GM12878 (cell line): ENCODE measurements around the gene STEAP1B. TPM values are rescaled to one million over a fixed set of nuclear protein-coding genes. Genes with fewer than 3 reads are reported as not detected.

Experiments used
- ATAC-seq: fragments of 200-7000 bp; cut with Tn5 transposase; 3 replicates; pipeline ENCODE4 v1.9.1; 2020; ENCODE audit warnings: mild to moderate bottlenecking, moderate library complexity
- BruUV-seq: library from RNA; stranded (reverse); fragments of 400-500 nt; replicated peaks from 2 replicates; lab custom pipeline; 2021; lab: Mats Ljungman, UMichigan
- CTCF ChIA-PET: fragments of 300-600 bp; sonication (Branson Sonifier 250); formaldehyde crosslinking; extraction: SDS; loops from one replicate; lab custom pipeline; 2021; ENCODE audit warnings: inconsistent platforms; lab: Yijun Ruan, JAX
- POLR2A ChIA-PET: fragments of 350-600 bp; formaldehyde crosslinking; extraction: SDS; loops from one replicate; lab custom pipeline; 2021; ENCODE audit warnings: inconsistent platforms; lab: Charles Lee
- RAD21 ChIA-PET: fragments of 300-600 bp; sonication (Branson Sonifier 250); formaldehyde crosslinking; loops from one replicate; lab custom pipeline; 2023; ENCODE audit warnings: antibody characterized with exemption; ENCODE audit not compliant: unreplicated experiment; lab: Charles Lee
- SMC1A ChIA-PET: fragments of 300-600 bp; sonication (Branson Sonifier 250); formaldehyde crosslinking; loops from one replicate; lab custom pipeline; 2023; ENCODE audit not compliant: unreplicated experiment, uncharacterized antibody; lab: Charles Lee
- DNase-seq: peaks from one replicate; pipeline ENCODE4 v3.0.0-alpha.2; 2011; ENCODE audit warnings: low read depth, low spot score
- FAIRE-seq: peaks from 3 replicates; lab custom pipeline; 2011; peaks lifted over from hg19 to GRCh38; lab: Jason Lieb, UNC
- H2AFZ ChIP-seq: 2 replicates; pipeline ENCODE4 v1.6.0; 2011; ENCODE audit warnings: low read depth, low read length, control low read depth; ENCODE audit not compliant: control insufficient read depth
- H3K27ac ChIP-seq: 2 replicates; pipeline ENCODE4 v1.5.1; 2011; ENCODE audit warnings: control low read depth; ENCODE audit not compliant: control insufficient read depth, insufficient read depth
- H3K27me3 ChIP-seq, 2 experiments: replicated peaks in 1 of 2; 2 replicates each; pipeline versions ENCODE4 v1.6.0 to v1.6.1; 2011; ENCODE audit warnings: low read length in 1 of 2; ENCODE audit not compliant: control insufficient read depth in 2 of 2, insufficient read depth in 2 of 2
- H3K36me3 ChIP-seq, 2 experiments: 2 replicates each; pipeline ENCODE4 v1.5.1; 2011; ENCODE audit warnings: low read length in 1 of 2; ENCODE audit not compliant: control insufficient read depth in 2 of 2, insufficient read depth in 2 of 2
- H3K4me1 ChIP-seq: 2 replicates; pipeline ENCODE4 v1.6.1; 2011; ENCODE audit warnings: mild to moderate bottlenecking, low read length, moderate library complexity, mixed read lengths; ENCODE audit not compliant: control insufficient read depth, insufficient read depth
- H3K4me2 ChIP-seq: 2 replicates; pipeline ENCODE4 v1.6.0; 2011; ENCODE audit warnings: control low read depth; ENCODE audit not compliant: control insufficient read depth, insufficient read depth
- H3K4me3 ChIP-seq: fragments of 200-600 bp; sonication (generic); 2 replicates; pipeline ENCODE4 v1.5.1; 2016
- H3K79me2 ChIP-seq: 2 replicates; pipeline ENCODE4 v1.6.0; 2011; ENCODE audit warnings: low read length; ENCODE audit not compliant: control insufficient read depth, insufficient read depth
- H3K9ac ChIP-seq: 2 replicates; pipeline ENCODE4 v1.8.0; 2011; ENCODE audit warnings: low read length, control low read depth, mixed read lengths; ENCODE audit not compliant: control insufficient read depth, insufficient read depth
- H3K9me3 ChIP-seq: replicated peaks from 3 replicates; pipeline ENCODE4 v1.5.1; 2011; ENCODE audit warnings: mild to moderate bottlenecking, low read length; ENCODE audit not compliant: control insufficient read depth, insufficient read depth
- H4K20me1 ChIP-seq: 2 replicates; pipeline ENCODE4 v1.6.0; 2011; ENCODE audit not compliant: control insufficient read depth, insufficient read depth
- BACH1 ChIP-seq: fragments of 450-650 bp; IDR thresholded peaks from 2 replicates; pipeline ENCODE4 v1.6.1; 2017; ENCODE audit warnings: mild to moderate bottlenecking, borderline replicate concordance
- CREB1 ChIP-seq: IDR thresholded peaks from 2 replicates; pipeline ENCODE4 v1.6.1; 2012; ENCODE audit warnings: low read depth, mild to moderate bottlenecking, inconsistent platforms
- KLF5 ChIP-seq: fragments of 450-650 bp; IDR thresholded peaks from 2 replicates; pipeline ENCODE4 v1.6.1; 2014; ENCODE audit warnings: mild to moderate bottlenecking; ENCODE audit not compliant: partially characterized antibody
- PML ChIP-seq: IDR thresholded peaks from 2 replicates; pipeline ENCODE4 v1.6.1; 2012; ENCODE audit warnings: low read length, inconsistent platforms
- POLR2AphosphoS2 ChIP-seq: IDR thresholded peaks from 2 replicates; pipeline ENCODE4 v1.6.1; 2011; ENCODE audit warnings: low read depth, mild to moderate bottlenecking, low read length, improper control_type of control experiment, moderate library complexity
- RAD21 ChIP-seq: IDR thresholded peaks from 2 replicates; pipeline ENCODE4 v1.6.1; 2011; ENCODE audit warnings: mild to moderate bottlenecking, low read depth, low read length, moderate library complexity; ENCODE audit not compliant: insufficient read depth
- WGBS: methylation state at CpG from one replicate; pipeline ENCODE4 v1.1.6; 2016; ENCODE audit warnings: low lambda C conversion rate; ENCODE audit not compliant: insufficient replicate concordance, insufficient coverage; ENCODE audit errors: missing lambda C conversion rate; 5-methylcytosine and 5-hydroxymethylcytosine counted together
- in situ Hi-C: fragments of 300-500 bp; cut with MboI; formaldehyde crosslinking; loops from 9 replicates; pipeline ENCODE4 v1.14.3; 2018; ENCODE audit warnings: mixed read lengths
- intact Hi-C: fragments of 100-400 bp; cut with micrococcal nuclease; formaldehyde crosslinking; loops from one replicate; pipeline ENCODE4 v1.14.2; 2022; ENCODE audit not compliant: unreplicated experiment
- polyA plus RNA-seq, 11 experiments: library from polyadenylated mRNA; depleted of rRNA in 4 of 11; unstranded in 6 of 11; stranded (reverse) in 5 of 11; fragments of >200 nt; fragmentation: Nextera tagmentation in 4 of 11; fragmentation: Illumina TruSeq in 1 of 11; extraction: Ambion mirVana in 4 of 11; extraction: Trizol in 1 of 11; gene quantifications; 1 replicate in 1 of 11; 2 replicates in 10 of 11; pipeline versions ENCODE4 v1.2.1 to v1.2.3, GENCODE V29; 2011 to 2016; ENCODE audit warnings: inconsistent platforms in 2 of 11, missing spikeins in 2 of 11, low read depth in 1 of 11
- total RNA-seq, 4 experiments: library from RNA; depleted of rRNA in 3 of 4; stranded (reverse); fragments of >200 nt in 3 of 4; fragmentation: Illumina TruSeq in 1 of 4; extraction: Trizol in 1 of 4; gene quantifications; 2 replicates each; pipeline versions ENCODE4 v1.2.1 to v1.2.3, GENCODE V29; 2013 to 2021
- TF ChIP-seq, protein P1 (sequence below): fragments of 450-650 bp; formaldehyde crosslinking; IDR thresholded peaks from 2 replicates; pipeline ENCODE4 v1.5.0; 2022; ENCODE audit warnings: mild to moderate bottlenecking, missing genetic modification characterization
- TF ChIP-seq, protein P2 (sequence below): fragments of 450-650 bp; IDR thresholded peaks from 2 replicates; pipeline ENCODE4 v1.6.1; 2016; ENCODE audit warnings: mild to moderate bottlenecking
- TF ChIP-seq, protein P3 (sequence below): IDR thresholded peaks from 2 replicates; pipeline ENCODE4 v1.6.1; 2012; ENCODE audit warnings: low read length, inconsistent platforms
- TF ChIP-seq, protein P4 (sequence below): fragments of 450-650 bp; IDR thresholded peaks from 2 replicates; pipeline ENCODE4 v1.6.1; 2014; ENCODE audit warnings: mild to moderate bottlenecking
- TF ChIP-seq, protein P5 (sequence below): IDR thresholded peaks from 2 replicates; pipeline ENCODE4 v1.6.1; 2012; ENCODE audit warnings: low read depth, low read length, improper control_type of control experiment

The STEAP1B gene
- total and polyA plus RNA-seq, 10 of the 15 experiments (the other 5 are each of a cell fraction or from before 2014, with no cell fraction given) = 0.14 TPM; not detected in 9

DNA sequence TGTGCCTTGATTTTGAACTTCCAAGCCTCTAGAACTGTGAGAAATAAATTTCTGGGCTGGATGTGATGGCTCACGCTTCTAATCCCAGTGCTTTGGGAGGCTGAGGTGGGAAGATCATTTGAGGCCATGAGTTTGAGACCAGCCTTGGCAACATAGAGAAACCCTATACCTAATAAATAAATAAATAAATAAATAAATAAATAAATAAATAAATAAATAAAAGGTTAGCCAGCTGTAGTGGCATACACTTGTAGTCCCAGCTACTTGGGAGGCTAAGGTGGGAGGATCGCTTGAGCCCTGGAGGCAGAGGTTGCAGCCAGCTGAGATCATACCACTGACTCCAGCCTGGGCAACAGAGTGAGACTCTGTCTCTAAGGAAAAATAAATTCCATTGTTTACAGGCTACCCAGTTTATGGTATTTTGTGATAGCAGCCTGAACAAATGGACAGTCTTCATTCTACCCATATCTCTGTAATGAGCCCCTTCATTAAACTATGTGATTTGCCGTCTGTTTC, 67.7 kb downstream of the STEAP1B start:
- RAD21 ChIA-PET = no interaction called here
- Histone ChIP-seq H3K9me3 (no peaks in the 10 kb centered on the region), H4K20me1 (no peaks in the 10 kb centered on the region), H3K4me2 (no peak overlapping the region), H2AFZ (no peak overlapping the region), H3K4me3 (no peak overlapping the region), H3K36me3 (no peaks in the 10 kb centered on the region), H3K27me3 (no peaks in the 10 kb centered on the region), H3K27ac (no peak overlapping the region), H3K4me1 (peaks cover 9% of the 10 kb centered on the region), H3K9ac (no peak overlapping the region), H3K79me2 (no peaks in the 10 kb centered on the region)
- intact Hi-C loops = no loop called here
- no peak for TF ChIP-seq POLR2AphosphoS2
- TF ChIP-seq KLF5 = no peak
- TF ChIP-seq, protein P1, sequence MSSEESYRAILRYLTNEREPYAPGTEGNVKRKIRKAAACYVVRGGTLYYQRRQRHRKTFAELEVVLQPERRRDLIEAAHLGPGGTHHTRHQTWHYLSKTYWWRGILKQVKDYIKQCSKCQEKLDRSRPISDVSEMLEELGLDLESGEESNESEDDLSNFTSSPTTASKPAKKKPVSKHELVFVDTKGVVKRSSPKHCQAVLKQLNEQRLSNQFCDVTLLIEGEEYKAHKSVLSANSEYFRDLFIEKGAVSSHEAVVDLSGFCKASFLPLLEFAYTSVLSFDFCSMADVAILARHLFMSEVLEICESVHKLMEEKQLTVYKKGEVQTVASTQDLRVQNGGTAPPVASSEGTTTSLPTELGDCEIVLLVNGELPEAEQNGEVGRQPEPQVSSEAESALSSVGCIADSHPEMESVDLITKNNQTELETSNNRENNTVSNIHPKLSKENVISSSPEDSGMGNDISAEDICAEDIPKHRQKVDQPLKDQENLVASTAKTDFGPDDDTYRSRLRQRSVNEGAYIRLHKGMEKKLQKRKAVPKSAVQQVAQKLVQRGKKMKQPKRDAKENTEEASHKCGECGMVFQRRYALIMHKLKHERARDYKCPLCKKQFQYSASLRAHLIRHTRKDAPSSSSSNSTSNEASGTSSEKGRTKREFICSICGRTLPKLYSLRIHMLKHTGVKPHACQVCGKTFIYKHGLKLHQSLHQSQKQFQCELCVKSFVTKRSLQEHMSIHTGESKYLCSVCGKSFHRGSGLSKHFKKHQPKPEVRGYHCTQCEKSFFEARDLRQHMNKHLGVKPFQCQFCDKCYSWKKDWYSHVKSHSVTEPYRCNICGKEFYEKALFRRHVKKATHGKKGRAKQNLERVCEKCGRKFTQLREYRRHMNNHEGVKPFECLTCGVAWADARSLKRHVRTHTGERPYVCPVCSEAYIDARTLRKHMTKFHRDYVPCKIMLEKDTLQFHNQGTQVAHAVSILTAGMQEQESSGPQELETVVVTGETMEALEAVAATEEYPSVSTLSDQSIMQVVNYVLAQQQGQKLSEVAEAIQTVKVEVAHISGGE (CRISPR knock-in tag) = no peak
- TF ChIP-seq, protein P2, sequence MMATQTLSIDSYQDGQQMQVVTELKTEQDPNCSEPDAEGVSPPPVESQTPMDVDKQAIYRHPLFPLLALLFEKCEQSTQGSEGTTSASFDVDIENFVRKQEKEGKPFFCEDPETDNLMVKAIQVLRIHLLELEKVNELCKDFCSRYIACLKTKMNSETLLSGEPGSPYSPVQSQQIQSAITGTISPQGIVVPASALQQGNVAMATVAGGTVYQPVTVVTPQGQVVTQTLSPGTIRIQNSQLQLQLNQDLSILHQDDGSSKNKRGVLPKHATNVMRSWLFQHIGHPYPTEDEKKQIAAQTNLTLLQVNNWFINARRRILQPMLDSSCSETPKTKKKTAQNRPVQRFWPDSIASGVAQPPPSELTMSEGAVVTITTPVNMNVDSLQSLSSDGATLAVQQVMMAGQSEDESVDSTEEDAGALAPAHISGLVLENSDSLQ = no peak
- no peak for TF ChIP-seq PML
- TF ChIP-seq RAD21 = no peak
- no peak for TF ChIP-seq CREB1
- TF ChIP-seq, protein P3, sequence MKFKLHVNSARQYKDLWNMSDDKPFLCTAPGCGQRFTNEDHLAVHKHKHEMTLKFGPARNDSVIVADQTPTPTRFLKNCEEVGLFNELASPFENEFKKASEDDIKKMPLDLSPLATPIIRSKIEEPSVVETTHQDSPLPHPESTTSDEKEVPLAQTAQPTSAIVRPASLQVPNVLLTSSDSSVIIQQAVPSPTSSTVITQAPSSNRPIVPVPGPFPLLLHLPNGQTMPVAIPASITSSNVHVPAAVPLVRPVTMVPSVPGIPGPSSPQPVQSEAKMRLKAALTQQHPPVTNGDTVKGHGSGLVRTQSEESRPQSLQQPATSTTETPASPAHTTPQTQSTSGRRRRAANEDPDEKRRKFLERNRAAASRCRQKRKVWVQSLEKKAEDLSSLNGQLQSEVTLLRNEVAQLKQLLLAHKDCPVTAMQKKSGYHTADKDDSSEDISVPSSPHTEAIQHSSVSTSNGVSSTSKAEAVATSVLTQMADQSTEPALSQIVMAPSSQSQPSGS = no peak
- TF ChIP-seq, protein P4, sequence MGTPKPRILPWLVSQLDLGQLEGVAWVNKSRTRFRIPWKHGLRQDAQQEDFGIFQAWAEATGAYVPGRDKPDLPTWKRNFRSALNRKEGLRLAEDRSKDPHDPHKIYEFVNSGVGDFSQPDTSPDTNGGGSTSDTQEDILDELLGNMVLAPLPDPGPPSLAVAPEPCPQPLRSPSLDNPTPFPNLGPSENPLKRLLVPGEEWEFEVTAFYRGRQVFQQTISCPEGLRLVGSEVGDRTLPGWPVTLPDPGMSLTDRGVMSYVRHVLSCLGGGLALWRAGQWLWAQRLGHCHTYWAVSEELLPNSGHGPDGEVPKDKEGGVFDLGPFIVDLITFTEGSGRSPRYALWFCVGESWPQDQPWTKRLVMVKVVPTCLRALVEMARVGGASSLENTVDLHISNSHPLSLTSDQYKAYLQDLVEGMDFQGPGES = no peak
- TF ChIP-seq, protein P5, sequence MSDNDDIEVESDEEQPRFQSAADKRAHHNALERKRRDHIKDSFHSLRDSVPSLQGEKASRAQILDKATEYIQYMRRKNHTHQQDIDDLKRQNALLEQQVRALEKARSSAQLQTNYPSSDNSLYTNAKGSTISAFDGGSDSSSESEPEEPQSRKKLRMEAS = no peak
- no peak for TF ChIP-seq BACH1
- ATAC-seq (no peak), FAIRE-seq (no peak), DNase-seq (no peak)
- 73% methylated on average over 3 of the region's 3 CpGs for WGBS
- POLR2A ChIA-PET = no interaction called here
- in situ Hi-C loops = no loop called here
- CTCF ChIA-PET = interaction anchor here (0.8 to 1.3 kb wide), 2 partner anchors 11 to 27 kb away, joined by 3 to 5 read pairs; no protein-coding TSS in a partner anchor
- SMC1A ChIA-PET = interaction anchor here (1.1 to 2.0 kb wide), 3 partner anchors 8 to 69 kb away, joined by 3 to 9 read pairs (median 5); no protein-coding TSS in a partner anchor
- BruUV-seq = no TSS peak
